Suppressor macrophage treated with lipopolysaccharide for 4 hours (primary cell): ENCODE measurements around the gene RNASEL.

Experiments used
- DNase-seq: peaks from one replicate; pipeline ENCODE4 v3.0.0-alpha.2; 2020

RNASEL gene

GRCh38 chr1:182588500-182589396 is at the start of gene RNASEL:
Gene RNASEL, minus strand, starts transcription at chr1:182589256. Its CDS starts 2,450 bp downstream, at chr1:182586806.
- DNase-seq = peak; percentile 90

- no peak for DNase-seq
Observed at GRCh38 chr1:182637769-182638168, 48.7 kb upstream of the RNASEL start.

GRCh38 chr1:182635871-182636270 is 46.8 kb upstream of the RNASEL start:
- no peak for DNase-seq

GRCh38 chr1:182634306-182635072 is 45.4 kb upstream of the RNASEL start:
- DNase-seq = no peak

GRCh38 chr1:182633657-182634281 is 44.7 kb upstream of the RNASEL start:
- no peak for DNase-seq

- DNase-seq = no peak
Observed at GRCh38 chr1:182633031-182633430, 44.0 kb upstream of the RNASEL start.

GRCh38 chr1:182632441-182632857 is 43.4 kb upstream of the RNASEL start:
- DNase-seq = peak; percentile 12

- DNase-seq = no peak
Observed at GRCh38 chr1:182631954-182632353, 42.9 kb upstream of the RNASEL start.

GRCh38 chr1:182631053-182631677 is 42.1 kb upstream of the RNASEL start:
- DNase-seq = no peak

- no peak for DNase-seq
Observed at GRCh38 chr1:182630586-182630985, 41.5 kb upstream of the RNASEL start.

GRCh38 chr1:182629499-182630096 is 40.5 kb upstream of the RNASEL start:
- DNase-seq = peak; percentile 40

GRCh38 chr1:182629080-182629479 is 40.0 kb upstream of the RNASEL start:
- DNase-seq = no peak

GRCh38 chr1:182628657-182629056 is 39.6 kb upstream of the RNASEL start:
- no peak for DNase-seq

- DNase-seq = no peak
Observed at GRCh38 chr1:182627622-182628021, 38.6 kb upstream of the RNASEL start.

- DNase-seq = no peak
Observed at GRCh38 chr1:182626527-182626926, 37.5 kb upstream of the RNASEL start.

GRCh38 chr1:182625719-182626504 is 36.9 kb upstream of the RNASEL start:
- DNase-seq = no peak

- DNase-seq = no peak
Observed at GRCh38 chr1:182625024-182625423, 36.0 kb upstream of the RNASEL start.

GRCh38 chr1:182624577-182624976 is 35.5 kb upstream of the RNASEL start:
- peak; percentile 20 for DNase-seq

GRCh38 chr1:182622901-182623528 is 34.0 kb upstream of the RNASEL start:
- DNase-seq = peak; percentile 50

GRCh38 chr1:182621906-182622305 is 32.9 kb upstream of the RNASEL start:
- no peak for DNase-seq

- DNase-seq = no peak
Observed at GRCh38 chr1:182620924-182621585, 32.0 kb upstream of the RNASEL start.
